Endothelial cell of umbilical vein (primary cell): ENCODE results near the gene ANXA4. TPM values are rescaled to one million over a fixed set of nuclear protein-coding genes. Genes with fewer than 3 reads are reported as not detected.

Source experiments
- Bru-seq: library from RNA; stranded (reverse); fragments of 400-500 nt; gene quantifications from one replicate; lab custom pipeline; 2021; lab: Mats Ljungman, UMichigan
- BruChase-seq, 2 experiments: library from RNA; stranded (reverse); fragments of 400-500 nt; gene quantifications; one replicate each; lab custom pipeline; 2021; lab: Mats Ljungman, UMichigan
- BruUV-seq: library from RNA; stranded (reverse); fragments of 400-500 nt; replicated peaks from 2 replicates; lab custom pipeline; 2021; lab: Mats Ljungman, UMichigan
- CTCF ChIA-PET: fragments of 300-600, 350-600 bp; sonication (Branson Sonifier 250); formaldehyde crosslinking; loops from one replicate; lab custom pipeline; 2021; ENCODE audit warnings: antibody characterized with exemption, inconsistent platforms; lab: Charles Lee
- POLR2A ChIA-PET: fragments of 300-600, 350-600 bp; sonication (Branson Sonifier 250); formaldehyde crosslinking; loops from one replicate; lab custom pipeline; 2021; ENCODE audit warnings: antibody characterized with exemption, inconsistent platforms; lab: Charles Lee
- DNase-seq: peaks from one replicate; pipeline ENCODE4 v3.0.0-alpha.2; 2011; ENCODE audit warnings: low read depth, low spot score
- FAIRE-seq: peaks from 2 replicates; lab custom pipeline; 2011; peaks lifted over from hg19 to GRCh38; lab: Jason Lieb, UNC
- H2AFZ ChIP-seq: 2 replicates; pipeline ENCODE4 v1.6.0; 2012; ENCODE audit warnings: low read depth, low read length, control low read depth, inconsistent platforms
- H3K27ac ChIP-seq: 2 replicates; pipeline ENCODE4 v1.5.1; 2011; ENCODE audit warnings: low read depth, mild to moderate bottlenecking, control low read depth, low read length, moderate library complexity; ENCODE audit not compliant: insufficient read depth
- H3K27me3 ChIP-seq, 2 experiments: 2 replicates each; pipeline versions ENCODE4 v1.6.0 to v1.6.1; 2011; ENCODE audit warnings: low read length in 2 of 2, mixed read lengths in 1 of 2; ENCODE audit not compliant: control insufficient read depth in 2 of 2, insufficient read depth in 2 of 2
- H3K36me3 ChIP-seq, 2 experiments: 2 replicates in 1 of 2; 3 replicates in 1 of 2; pipeline ENCODE4 v1.5.1; 2011; ENCODE audit warnings: low read length in 2 of 2, mild to moderate bottlenecking in 1 of 2, moderate library complexity in 1 of 2; ENCODE audit not compliant: control insufficient read depth in 2 of 2, insufficient read depth in 2 of 2; ENCODE audit errors: extremely low read depth in 1 of 2
- H3K4me1 ChIP-seq: 3 replicates; pipeline ENCODE4 v1.5.1; 2011; ENCODE audit warnings: mild to moderate bottlenecking, low read length; ENCODE audit not compliant: control insufficient read depth, insufficient read depth; ENCODE audit errors: extremely low read depth
- H3K4me2 ChIP-seq: 2 replicates; pipeline ENCODE4 v1.6.1; 2011; ENCODE audit warnings: low read length, control low read depth, mixed read lengths; ENCODE audit not compliant: insufficient read depth
- H3K4me3 ChIP-seq, 3 experiments: fragments of 200-600 bp in 1 of 3; sonication (generic), shearing (Covaris generic) in 1 of 3; replicated peaks in 1 of 3; 2 replicates each; pipeline ENCODE4 v1.5.1; 2011 to 2016; ENCODE audit warnings: control low read depth in 3 of 3, low read length in 3 of 3, mild to moderate bottlenecking in 2 of 3, inconsistent platforms in 1 of 3, low read depth in 1 of 3, moderate library complexity in 1 of 3; ENCODE audit not compliant: insufficient read depth in 1 of 3
- H3K79me2 ChIP-seq: 2 replicates; pipeline ENCODE4 v1.6.0; 2012; ENCODE audit warnings: low read length, inconsistent platforms; ENCODE audit not compliant: control insufficient read depth, insufficient read depth
- H3K9ac ChIP-seq: replicated peaks from 2 replicates; pipeline ENCODE3; 2011; ENCODE audit warnings: low read length, control low read depth; ENCODE audit not compliant: insufficient read depth; ENCODE audit errors: extremely low read depth
- H3K9me1 ChIP-seq: replicated peaks from 3 replicates; pipeline ENCODE4 v1.6.0; 2011; ENCODE audit warnings: mild to moderate bottlenecking, low read length; ENCODE audit not compliant: control insufficient read depth, insufficient read depth; ENCODE audit errors: extremely low read depth
- H3K9me3 ChIP-seq: replicated peaks from 2 replicates; pipeline ENCODE4 v1.5.1; 2012; ENCODE audit warnings: low read length, inconsistent platforms; ENCODE audit not compliant: control insufficient read depth, insufficient read depth
- H4K20me1 ChIP-seq: replicated peaks from 2 replicates; pipeline ENCODE3; 2011; ENCODE audit warnings: mild to moderate bottlenecking, low read length; ENCODE audit not compliant: control insufficient read depth, insufficient read depth; ENCODE audit errors: extremely low read depth
- JUN ChIP-seq: IDR thresholded peaks from 2 replicates; pipeline ENCODE4 v1.6.1; 2011; ENCODE audit warnings: borderline replicate concordance, low read depth; ENCODE audit not compliant: insufficient read length, insufficient read depth
- POLR2AphosphoS5 ChIP-seq: IDR thresholded peaks from 2 replicates; pipeline ENCODE4 v1.6.1; 2012; ENCODE audit warnings: low read depth, mild to moderate bottlenecking, control low read depth, low read length, moderate library complexity; ENCODE audit not compliant: insufficient read depth
- dilution Hi-C: fragments of 300-500 bp; cut with MboI; formaldehyde crosslinking; loops from one replicate; pipeline ENCODE4 v1.15.0; 2019; ENCODE audit warnings: low sequenced_read_pairs; ENCODE audit not compliant: extremely low pct_ligation_motif_present
- intact Hi-C: fragments of 100-400 bp; cut with micrococcal nuclease; formaldehyde crosslinking; loops from one replicate; pipeline ENCODE4 v1.10.0; 2022
- long read RNA-seq: library from polyadenylated mRNA; stranded (forward); transcript quantifications from one replicate; pipeline ENCODE4 v2.0.0, GENCODE V29; 2021
- polyA minus RNA-seq, 3 experiments: library from RNA; depleted of rRNA, polyadenylated mRNA; stranded (reverse); fragments of >200 nt; gene quantifications; 1 replicate in 1 of 3; 2 replicates in 2 of 3; pipeline ENCODE4 v1.2.3, GENCODE V29; 2011
- polyA plus RNA-seq, 4 experiments: library from polyadenylated mRNA; depleted of rRNA in 3 of 4; stranded (reverse) in 3 of 4; unstranded in 1 of 4; fragments of >200 nt; gene quantifications; 2 replicates each; pipeline versions ENCODE4 v1.2.1 to v1.2.3, GENCODE V29; 2011 to 2012; ENCODE audit warnings: missing spikeins in 1 of 4
- total RNA-seq: library from RNA; stranded (reverse); gene quantifications from 2 replicates; pipeline ENCODE4 v1.2.3, GENCODE V29; 2021
- TF ChIP-seq, protein P1 (sequence below), 2 donors: IDR thresholded peaks; 1 replicate in 1 of 2; 2 replicates in 1 of 2; pipeline ENCODE4 v1.5.1; 2011; ENCODE audit warnings: low read length in 2 of 2, mild to moderate bottlenecking in 2 of 2, moderate library complexity in 2 of 2, control low read depth in 1 of 2, inconsistent platforms in 1 of 2, low read depth in 1 of 2; ENCODE audit not compliant: insufficient read depth in 1 of 2; ENCODE audit errors: extremely low read depth in 1 of 2

ANXA4 gene
- total RNA-seq, result 70.8 and 79.6 TPM in 2 replicates
- polyA plus RNA-seq, result 29.4 and 42.2 TPM in 2 replicates
- 42.7 and 56.8 TPM in 2 replicates for polyA plus RNA-seq (2011; cell fraction: cytosol; rRNA removed)
- 41.6 and 43.7 TPM in 2 replicates for polyA plus RNA-seq (2011; cell fraction: nucleus; rRNA removed)
- 120 and 124 TPM in 2 replicates for polyA plus RNA-seq (2012)
- 86.6 and 92.5 TPM in 2 replicates for polyA minus RNA-seq
- 13.1 TPM for polyA minus RNA-seq (2011; cell fraction: cytosol; rRNA and poly(A)+ RNA removed)
- polyA minus RNA-seq (2011; cell fraction: nucleus; rRNA and poly(A)+ RNA removed), result 17.3 and 25.4 TPM in 2 replicates
- Bru-seq, nascent RNA, result percentile 70 among the genes with signal in this experiment
- percentile 64 among the genes with signal in this experiment for BruChase-seq, experiment 1, labeled RNA remaining after a 6-hour chase
- percentile 67 among the genes with signal in this experiment for BruChase-seq, experiment 2, labeled RNA remaining after a 2-hour chase
- long read RNA-seq, transcript ANXA4-201 (13 exons, 2,799 nt), result major isoform, 127 of 152 reads
- long read RNA-seq, partial matches to known transcripts, result 10 of 152 reads
- long read RNA-seq, other reads (novel, unspliced or antisense), result 13 of 152 reads

DNA sequence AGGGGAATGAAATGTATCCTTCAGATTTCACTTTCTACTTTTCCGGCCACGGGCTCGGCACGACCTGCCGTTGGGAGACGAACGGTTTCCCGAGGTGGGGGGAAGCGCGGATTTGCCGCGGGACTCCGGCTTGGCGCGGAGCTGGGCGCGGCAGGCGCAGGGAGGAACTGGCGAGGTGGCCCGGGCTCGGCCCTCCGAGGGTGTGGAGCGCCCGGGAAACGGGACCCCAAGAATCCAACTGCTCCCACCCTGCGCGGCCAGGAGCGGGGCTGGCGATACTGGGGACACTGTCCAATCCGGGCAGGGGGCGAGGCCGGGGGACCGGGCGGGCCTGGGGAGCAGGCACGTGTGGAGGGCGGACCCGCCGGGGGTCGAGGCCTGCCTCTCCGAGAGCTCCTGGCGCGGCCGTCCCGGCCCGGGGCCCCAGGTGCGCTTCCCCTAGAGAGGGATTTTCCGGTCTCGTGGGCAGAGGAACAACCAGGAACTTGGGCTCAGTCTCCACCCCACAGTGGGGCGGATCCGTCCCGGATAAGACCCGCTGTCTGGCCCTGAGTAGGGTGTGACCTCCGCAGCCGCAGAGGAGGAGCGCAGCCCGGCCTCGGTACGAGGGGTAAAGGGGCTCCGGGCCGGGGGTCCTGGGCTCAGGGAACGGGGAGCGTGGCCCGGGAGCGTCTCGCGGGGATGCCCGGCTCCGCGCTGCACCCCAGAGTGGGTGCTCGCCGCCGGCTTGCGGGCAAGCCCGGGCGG is at the start of gene ANXA4:
Gene ANXA4 (plus strand): TSS at position 560 of the 747 bp plus-strand sequence. CDS start 39,432 bp downstream, outside the sequence.
- H3K4me2 ChIP-seq, result peak within 1 kb of the TSS; percentile 88
- H3K27me3 ChIP-seq, result no peaks in the 10 kb centered on the region
- H3K36me3 ChIP-seq, result no peaks in the 10 kb centered on the region
- POLR2A ChIA-PET, result interaction anchor here (1.5 kb wide), 1 partner anchor 17 kb away, joined by 5 read pairs; no protein-coding TSS in a partner anchor
- no peaks in the 10 kb centered on the region for H3K9me3 ChIP-seq
- no peak for TF ChIP-seq JUN
- TF ChIP-seq POLR2AphosphoS5, result peak; percentile 40
- FAIRE-seq (no peak), DNase-seq (peak; percentile 48)
- dilution Hi-C loops, result no loop called here
- no peaks in the 10 kb centered on the region for H3K9me1 ChIP-seq
- TSS peak; percentile 79 for BruUV-seq
- CTCF ChIA-PET, result interaction anchor here (0.9 to 6.3 kb wide), 6 partner anchors 15 to 173 kb away, joined by 3 to 90 read pairs (median 6); partner anchors contain the start of gene MXD1
- peak within 1 kb of the TSS; percentile 77 for H2AFZ ChIP-seq
- no peaks in the 10 kb centered on the region for H4K20me1 ChIP-seq
- H3K27ac ChIP-seq, result peak within 1 kb of the TSS; percentile 30
- peaks cover 5% of the 10 kb centered on the region for H3K79me2 ChIP-seq
- H3K4me1 ChIP-seq, result peaks cover 9% of the 10 kb centered on the region
- H3K9ac ChIP-seq, result peak within 1 kb of the TSS; percentile 59
- peak within 1 kb of the TSS; percentile 56 to 79 (median 75) for H3K4me3 ChIP-seq
- intact Hi-C loops, result loop anchor here (1.0 kb wide), 1 partner anchor 76 kb away; no protein-coding TSS in a partner anchor

GRCh38 chr2:69692424-69692823 is 49.5 kb upstream of the ANXA4 start:
- Histone ChIP-seq H3K9ac (no peak overlapping the region), H3K27ac (no peak overlapping the region), H3K27me3 (no peaks in the 10 kb centered on the region), H3K79me2 (no peaks in the 10 kb centered on the region), H3K9me3 (no peaks in the 10 kb centered on the region), H2AFZ (no peak overlapping the region), H3K4me2 (no peak overlapping the region), H3K4me1 (no peaks in the 10 kb centered on the region), H4K20me1 (no peaks in the 10 kb centered on the region), H3K36me3 (no peaks in the 10 kb centered on the region), H3K9me1 (no peaks in the 10 kb centered on the region), H3K4me3 (no peak overlapping the region)
- CTCF ChIA-PET, result no interaction called here
- BruUV-seq, result no TSS peak
- intact Hi-C loops, result no loop called here
- POLR2A ChIA-PET, result no interaction called here
- no peak for DNase-seq
- no peak for FAIRE-seq
- dilution Hi-C loops, result no loop called here
- no peak for TF ChIP-seq JUN
- TF ChIP-seq, protein P1, sequence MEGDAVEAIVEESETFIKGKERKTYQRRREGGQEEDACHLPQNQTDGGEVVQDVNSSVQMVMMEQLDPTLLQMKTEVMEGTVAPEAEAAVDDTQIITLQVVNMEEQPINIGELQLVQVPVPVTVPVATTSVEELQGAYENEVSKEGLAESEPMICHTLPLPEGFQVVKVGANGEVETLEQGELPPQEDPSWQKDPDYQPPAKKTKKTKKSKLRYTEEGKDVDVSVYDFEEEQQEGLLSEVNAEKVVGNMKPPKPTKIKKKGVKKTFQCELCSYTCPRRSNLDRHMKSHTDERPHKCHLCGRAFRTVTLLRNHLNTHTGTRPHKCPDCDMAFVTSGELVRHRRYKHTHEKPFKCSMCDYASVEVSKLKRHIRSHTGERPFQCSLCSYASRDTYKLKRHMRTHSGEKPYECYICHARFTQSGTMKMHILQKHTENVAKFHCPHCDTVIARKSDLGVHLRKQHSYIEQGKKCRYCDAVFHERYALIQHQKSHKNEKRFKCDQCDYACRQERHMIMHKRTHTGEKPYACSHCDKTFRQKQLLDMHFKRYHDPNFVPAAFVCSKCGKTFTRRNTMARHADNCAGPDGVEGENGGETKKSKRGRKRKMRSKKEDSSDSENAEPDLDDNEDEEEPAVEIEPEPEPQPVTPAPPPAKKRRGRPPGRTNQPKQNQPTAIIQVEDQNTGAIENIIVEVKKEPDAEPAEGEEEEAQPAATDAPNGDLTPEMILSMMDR (IDR thresholded peaks at IDR 0.05; ENCODE audit: extremely low read depth in 1 of 2, insufficient read depth in 1 of 2, low read depth in 1 of 2, low read length in 2 of 2), result no peak
